Breast epithelium (tissue), 4 donors: Measurements from ENCODE around the gene XPC. TPM values are rescaled to one million over a fixed set of nuclear protein-coding genes. Genes with fewer than 3 reads are reported as not detected.
A peak's percentile ranks its signal among the peaks of the same experiment; 100 is the strongest.

Experiments used
- DNase-seq, 2 donors: peaks; one replicate each; pipeline ENCODE4 v3.0.0-alpha.2; 2019; ENCODE audit warnings: low spot score in 2 of 2
- H3K27ac ChIP-seq, 2 donors: fragments of 200-600 bp; sonication (generic) in 1 of 2; one replicate each; pipeline ENCODE4 v1.5.1; 2016 to 2019; ENCODE audit warnings: mild to moderate bottlenecking in 1 of 2
- H3K27me3 ChIP-seq, 2 donors: fragments of 200-600 bp; sonication (generic) in 1 of 2; one replicate each; pipeline versions ENCODE4 v1.5.1 to v1.6.0; 2017 to 2019; ENCODE audit warnings: control low read depth in 1 of 2, mild to moderate bottlenecking in 1 of 2
- H3K36me3 ChIP-seq: fragments of 200-600 bp; one replicate; pipeline ENCODE4 v1.5.1; 2019
- H3K4me1 ChIP-seq, 2 donors: fragments of 200-600 bp; sonication (generic); one replicate each; pipeline ENCODE4 v1.5.1; 2016 to 2019; ENCODE audit warnings: control low read depth in 1 of 2
- H3K4me3 ChIP-seq, 3 donors: fragments of 200-600 bp; sonication (generic); 1 replicate in 2 of 3; 2 replicates in 1 of 3; pipeline ENCODE4 v1.5.1; 2016 to 2019; ENCODE audit warnings: mild to moderate bottlenecking in 3 of 3, moderate library complexity in 2 of 3
- H3K9me3 ChIP-seq, 2 donors: fragments of 200-600 bp; sonication (generic) in 1 of 2; one replicate each; pipeline ENCODE4 v1.5.1; 2016 to 2019; ENCODE audit warnings: control low read depth in 1 of 2
- CTCF ChIP-seq, 3 donors: fragments of 450-650 bp; IDR thresholded peaks; one replicate each; pipeline ENCODE4 v1.5.1; 2016 to 2017; ENCODE audit warnings: antibody characterized with exemption in 3 of 3, mild to moderate bottlenecking in 3 of 3, moderate library complexity in 3 of 3
- POLR2A ChIP-seq: fragments of 450-650 bp; IDR thresholded peaks from one replicate; pipeline ENCODE4 v1.6.1; 2016; ENCODE audit warnings: antibody characterized with exemption, mild to moderate bottlenecking, moderate library complexity
- POLR2AphosphoS5 ChIP-seq, 3 donors: sonication (generic); formaldehyde crosslinking; IDR thresholded peaks; one replicate each; pipeline ENCODE4 v1.6.1; 2017; ENCODE audit warnings: antibody characterized with exemption in 3 of 3
- intact Hi-C: fragments of 100-400 bp; cut with DNase I; formaldehyde crosslinking; loops from one replicate; pipeline ENCODE4 v1.15.1; 2023; ENCODE audit warnings: low total_unique reads
- total RNA-seq, 3 donors: library from RNA; depleted of rRNA; stranded (reverse); fragments of >200 nt; gene quantifications; one replicate each; pipeline ENCODE4 v1.1.0, GENCODE V29; 2016

XPC gene
- total RNA-seq, 3 donors from 2014 or later = 57.4 to 74.2 (median 61.3) TPM

GRCh38 chr3:14148041-14148985 is 30.1 kb downstream of the XPC start:
- H3K36me3 ChIP-seq = no peaks in the 10 kb centered on the region

GRCh38 chr3:14147617-14148016 is 30.8 kb downstream of the XPC start:
- TF ChIP-seq POLR2A = no peak
- TF ChIP-seq POLR2AphosphoS5 (IDR thresholded peaks at IDR 0.05) = no peak
- no peak for TF ChIP-seq CTCF (IDR thresholded peaks at IDR 0.05)
- intact Hi-C loops = no loop called here
- Histone ChIP-seq H3K9me3 (no peaks in the 10 kb centered on the region), H3K36me3 (no peaks in the 10 kb centered on the region), H3K4me1 (peaks cover 19 to 21% of the 10 kb centered on the region in 2 donors), H3K27ac (peak overlapping the region; percentile 36 to 42), H3K4me3 (no peak overlapping the region), H3K27me3 (no peaks in the 10 kb centered on the region)
- no peak for DNase-seq

More at GRCh38 chr3:14148041-14148985, 30.1 kb downstream of the XPC start:
- Histone ChIP-seq H3K4me3 (no peak overlapping the region), H3K4me1 (peaks cover 15 to 16% of the 10 kb centered on the region in 2 donors), H3K27ac (peak overlapping the region; percentile 36 to 42), H3K9me3 (no peaks in the 10 kb centered on the region), H3K27me3 (no peaks in the 10 kb centered on the region)
- TF ChIP-seq CTCF (IDR thresholded peaks at IDR 0.05) (no peak), POLR2AphosphoS5 (IDR thresholded peaks at IDR 0.05) (no peak)
- intact Hi-C loops = no loop called here
- DNase-seq = no peak

- H3K9me3 ChIP-seq = no peaks in the 10 kb centered on the region
- no peaks in the 10 kb centered on the region for H3K36me3 ChIP-seq
- intact Hi-C loops = no loop called here
- H3K27ac ChIP-seq = peak overlapping the region; percentile 91 to 97
- H3K27me3 ChIP-seq = no peaks in the 10 kb centered on the region
- TF ChIP-seq CTCF (IDR thresholded peaks at IDR 0.05) (no peak), POLR2AphosphoS5 (IDR thresholded peaks at IDR 0.05) (no peak), POLR2A (no peak)
- peaks cover 19 to 21% of the 10 kb centered on the region in 2 donors for H3K4me1 ChIP-seq
- DNase-seq = no peak
- no peak overlapping the region for H3K4me3 ChIP-seq
Observed at GRCh38 chr3:14147066-14147435, 31.4 kb downstream of the XPC start.

- intact Hi-C loops = no loop called here
Observed at GRCh38 chr3:14146381-14147065, 31.9 kb downstream of the XPC start.

More at GRCh38 chr3:14146381-14147065, 31.9 kb downstream of the XPC start:
- DNase-seq = no peak
- H3K27me3 ChIP-seq = no peaks in the 10 kb centered on the region
- no peak overlapping the region for H3K4me3 ChIP-seq
- H3K36me3 ChIP-seq = no peaks in the 10 kb centered on the region
- H3K4me1 ChIP-seq = peaks cover 19 to 21% of the 10 kb centered on the region in 2 donors
- no peaks in the 10 kb centered on the region for H3K9me3 ChIP-seq
- peak overlapping the region; percentile 91 to 97 for H3K27ac ChIP-seq
- no peak for TF ChIP-seq CTCF (IDR thresholded peaks at IDR 0.05)
- TF ChIP-seq POLR2A = no peak
- no peak for TF ChIP-seq POLR2AphosphoS5 (IDR thresholded peaks at IDR 0.05)
